Fibroblast of lung (primary cell): ENCODE results near the gene TIAM1.

Source experiments
- CTCF ChIP-seq, 2 donors: IDR thresholded peaks in 1 of 2; conservative IDR thresholded peaks in 1 of 2; 1 replicate in 1 of 2; 2 replicates in 1 of 2; pipeline ENCODE4 v1.5.1; 2011 to 2012; ENCODE audit warnings: low read length in 2 of 2, control low read depth in 1 of 2, inconsistent platforms in 1 of 2, low read depth in 1 of 2, mild to moderate bottlenecking in 1 of 2
- EZH2 ChIP-seq: IDR thresholded peaks from 2 replicates; pipeline ENCODE4 v1.5.1; 2012; ENCODE audit warnings: low read length, control low read depth, mild to moderate bottlenecking; ENCODE audit errors: missing control alignments

GRCh38 chr21:31253684-31254083 lies 90.4 kb downstream of the TIAM1 start:
- TF ChIP-seq CTCF (conservative IDR thresholded peaks at IDR 0.05 in 1 of 2, IDR thresholded peaks at IDR 0.05 in 1 of 2; ENCODE audit: low read depth in 1 of 2, low read length in 2 of 2) (no peak), EZH2 (no peak)
